ENCODE measurements around the gene MGMT.

MGMT gene

DNA sequence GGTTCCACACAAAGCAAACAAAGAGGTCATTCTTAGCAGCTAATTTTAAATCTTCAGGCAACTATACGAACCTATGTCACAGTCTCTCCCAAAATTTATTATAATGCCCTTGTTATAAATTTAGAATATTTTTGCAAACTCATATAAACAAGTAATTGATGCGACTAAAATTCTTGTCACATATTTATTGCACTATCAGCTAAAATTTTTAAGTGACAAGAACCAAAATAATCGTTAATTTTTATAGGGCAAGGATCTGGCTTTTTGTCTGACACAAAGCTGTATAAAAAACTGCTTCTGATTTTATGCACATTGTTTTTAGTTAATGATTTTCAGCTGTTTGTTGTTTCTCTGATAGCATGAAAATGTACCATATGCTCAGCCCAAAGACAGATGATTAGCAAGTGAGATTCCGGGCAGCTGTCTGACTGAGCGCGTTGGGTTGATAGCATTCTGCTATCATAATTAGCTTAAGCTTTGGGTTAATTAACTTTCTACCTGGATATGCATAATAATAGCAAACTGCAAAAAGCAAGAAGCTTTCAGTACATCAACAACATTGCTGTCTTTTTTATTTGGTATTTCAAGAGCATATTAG, 136.0 kb downstream of the MGMT start:
- DNase-seq = no peak

- DNase-seq = no peak
These were observed 137.4 kb downstream of the MGMT start for GRCh38 chr10:129604333-129605032.

GRCh38 chr10:129605266-129605985, 138.4 kb downstream of the MGMT start:
- DNase-seq = no peak

DNA sequence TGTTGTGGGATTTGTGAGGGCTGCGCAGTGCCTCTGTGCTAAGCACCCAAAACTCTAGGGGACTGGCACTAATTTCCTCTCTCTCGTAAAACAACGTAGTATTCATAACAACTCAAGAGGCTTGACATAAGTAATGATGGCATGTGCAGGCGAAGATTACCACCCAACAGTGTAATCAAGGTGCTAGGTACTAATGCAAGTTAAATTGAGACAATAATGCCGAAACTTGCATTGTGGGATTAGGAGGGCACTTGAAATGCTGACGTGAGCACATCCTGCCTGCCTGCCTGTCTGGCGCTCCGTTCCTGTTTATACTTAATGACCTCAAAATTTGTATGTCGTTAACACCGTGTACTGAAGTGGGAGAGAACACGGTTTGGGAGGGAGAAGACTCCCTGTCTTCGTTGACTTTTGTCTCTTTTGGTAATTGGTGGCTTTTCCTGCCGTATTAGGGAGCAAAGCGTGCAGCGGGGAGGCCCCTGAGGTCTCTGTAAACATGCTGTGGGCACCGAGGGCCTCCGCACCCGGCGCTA, 139.0 kb downstream of the MGMT start:
- DNase-seq = no peak

GRCh38 chr10:129607607-129608109, 140.6 kb downstream of the MGMT start:
- no peak for DNase-seq

- no peak for DNase-seq
These were observed 141.6 kb downstream of the MGMT start for GRCh38 chr10:129608653-129609052.

GRCh38 chr10:129609551-129609950, 142.5 kb downstream of the MGMT start:
- DNase-seq = no peak

GRCh38 chr10:129612481-129613109, 145.6 kb downstream of the MGMT start:
- DNase-seq = no peak

GRCh38 chr10:129613377-129613980, 146.4 kb downstream of the MGMT start:
- no peak for DNase-seq

GRCh38 chr10:129614341-129614740, 147.3 kb downstream of the MGMT start:
- DNase-seq = no peak

DNA sequence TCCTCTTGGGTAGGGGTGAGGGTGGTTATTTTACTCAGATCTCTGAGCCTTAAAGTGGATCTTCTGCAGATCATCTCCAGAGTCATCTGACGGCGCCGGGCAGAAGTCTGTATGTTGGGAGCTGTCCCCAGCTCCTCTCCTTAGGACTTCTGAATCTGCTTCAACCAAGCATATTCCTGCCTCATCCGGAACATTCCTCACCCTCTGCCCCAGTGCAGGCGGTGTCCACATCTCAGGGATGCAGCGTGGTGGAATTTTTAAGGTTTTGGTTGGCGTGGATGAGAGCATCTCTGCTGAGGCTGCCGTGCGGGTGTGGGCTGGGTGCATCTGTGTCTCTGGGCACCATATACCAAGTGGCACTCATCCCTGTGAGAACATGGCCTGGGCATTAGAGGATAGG, 148.3 kb downstream of the MGMT start:
- no peak for DNase-seq

DNA sequence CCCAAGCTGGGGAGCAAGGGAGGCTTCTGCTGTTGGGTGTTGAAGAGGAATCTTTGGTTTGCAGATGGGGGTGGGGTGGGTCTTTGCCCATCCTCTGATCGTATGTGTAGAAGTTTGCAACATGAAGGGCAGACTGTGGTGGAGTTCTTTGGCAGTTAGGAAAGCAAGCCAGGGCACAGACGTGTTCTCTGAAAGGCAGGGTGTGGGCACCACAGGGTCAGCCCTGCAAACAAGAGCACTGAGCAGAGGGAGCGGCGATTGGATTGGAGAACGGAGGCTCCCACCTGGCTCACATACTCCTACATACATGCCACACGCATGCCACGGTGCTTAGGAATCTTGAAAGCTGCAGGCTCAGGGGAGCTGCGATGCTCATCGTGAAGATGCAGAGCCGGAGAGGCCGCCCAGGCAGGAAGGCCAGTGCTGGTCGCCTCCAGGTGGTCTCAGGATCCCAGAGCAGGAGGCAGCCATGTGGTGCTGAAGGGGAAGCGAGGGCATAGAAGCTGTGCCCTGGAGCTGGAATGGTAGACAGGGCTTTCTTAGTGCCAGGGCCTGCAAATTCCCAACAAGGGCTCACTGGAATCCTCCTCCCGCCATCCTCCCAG, 149.0 kb downstream of the MGMT start:
- DNase-seq = no peak

DNA sequence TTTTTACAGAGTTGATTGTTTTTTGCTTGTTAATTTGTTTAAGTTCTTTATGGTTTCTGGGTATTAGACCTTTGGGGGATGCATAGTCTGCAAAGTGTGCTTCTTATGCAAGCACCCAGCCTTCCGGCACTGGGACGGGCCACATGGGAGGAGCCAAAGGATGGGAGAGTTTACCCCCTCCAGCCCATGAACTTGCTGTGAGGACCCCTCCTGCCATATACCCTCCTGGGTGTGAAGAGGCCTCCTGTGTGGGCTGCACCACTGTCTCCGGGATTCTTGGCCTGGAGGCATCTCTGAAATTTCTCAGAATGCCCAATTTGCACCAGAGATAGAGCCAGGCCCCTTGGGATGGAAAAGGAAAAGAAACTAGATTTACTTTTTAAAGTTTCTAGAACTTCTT, 150.7 kb downstream of the MGMT start:
- no peak for DNase-seq

GRCh38 chr10:129621062-129621461, 154.0 kb downstream of the MGMT start:
- no peak for DNase-seq

DNA sequence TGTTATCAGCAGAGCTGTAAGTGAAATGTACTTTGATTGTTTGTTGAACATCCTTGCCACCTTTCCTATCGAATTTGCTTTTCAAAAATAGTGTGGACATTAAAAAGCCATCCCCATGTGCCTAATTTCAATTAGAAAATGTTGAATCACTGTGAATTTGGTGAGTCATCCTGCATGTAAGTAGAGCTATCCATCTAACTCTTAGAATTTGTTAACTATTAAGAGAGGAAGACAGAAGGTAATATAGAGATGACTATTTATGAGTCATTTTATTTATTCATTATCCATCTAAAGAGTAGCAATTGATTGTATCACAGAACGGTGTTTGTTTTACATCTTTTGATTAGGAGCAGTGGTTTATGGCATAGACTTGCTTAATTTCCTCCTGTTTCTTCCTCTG, 154.7 kb downstream of the MGMT start:
- no peak for DNase-seq

GRCh38 chr10:129622291-129622690, 155.2 kb downstream of the MGMT start:
- DNase-seq = no peak

GRCh38 chr10:129622736-129623135, 155.7 kb downstream of the MGMT start:
- DNase-seq = no peak

DNA sequence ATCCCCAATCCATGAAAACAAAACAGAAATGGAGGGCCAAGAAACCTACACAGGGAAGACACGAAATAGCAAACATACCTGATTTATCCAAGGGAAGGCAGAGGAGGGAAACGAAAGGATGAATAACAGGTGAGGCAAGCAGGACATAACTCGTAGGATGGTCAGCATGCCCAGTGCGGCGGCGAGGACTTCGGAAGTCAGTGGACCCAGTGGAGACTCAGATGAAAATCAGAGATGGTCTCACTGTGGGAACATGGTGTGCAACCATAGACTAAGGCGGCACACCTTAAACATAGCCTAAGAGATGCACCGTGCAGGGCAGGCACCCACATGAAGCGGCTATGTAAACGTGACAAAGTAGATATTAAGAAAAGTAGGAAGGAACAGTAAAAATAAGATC, 157.5 kb downstream of the MGMT start:
- no peak for DNase-seq

DNA sequence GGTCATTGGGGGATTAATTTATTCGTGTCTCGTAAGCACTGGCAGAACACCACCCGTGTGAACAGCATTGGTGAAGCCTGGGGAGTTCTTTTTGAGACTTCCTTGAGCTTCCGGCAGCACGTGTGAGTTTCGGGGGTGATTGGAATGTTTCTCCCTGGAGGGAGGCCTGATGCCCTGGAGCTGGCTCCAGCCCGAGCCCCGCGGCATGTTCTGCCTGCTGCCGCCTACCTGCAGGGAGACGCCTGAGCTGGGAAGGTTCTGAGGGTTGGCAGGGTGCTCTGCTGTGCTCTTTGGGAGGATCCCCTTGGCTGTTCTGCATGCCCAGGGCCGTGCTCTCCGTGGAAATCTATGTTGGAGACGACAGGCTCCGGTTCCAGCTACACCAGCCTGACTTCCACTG, 159.3 kb downstream of the MGMT start:
- DNase-seq = no peak

DNA sequence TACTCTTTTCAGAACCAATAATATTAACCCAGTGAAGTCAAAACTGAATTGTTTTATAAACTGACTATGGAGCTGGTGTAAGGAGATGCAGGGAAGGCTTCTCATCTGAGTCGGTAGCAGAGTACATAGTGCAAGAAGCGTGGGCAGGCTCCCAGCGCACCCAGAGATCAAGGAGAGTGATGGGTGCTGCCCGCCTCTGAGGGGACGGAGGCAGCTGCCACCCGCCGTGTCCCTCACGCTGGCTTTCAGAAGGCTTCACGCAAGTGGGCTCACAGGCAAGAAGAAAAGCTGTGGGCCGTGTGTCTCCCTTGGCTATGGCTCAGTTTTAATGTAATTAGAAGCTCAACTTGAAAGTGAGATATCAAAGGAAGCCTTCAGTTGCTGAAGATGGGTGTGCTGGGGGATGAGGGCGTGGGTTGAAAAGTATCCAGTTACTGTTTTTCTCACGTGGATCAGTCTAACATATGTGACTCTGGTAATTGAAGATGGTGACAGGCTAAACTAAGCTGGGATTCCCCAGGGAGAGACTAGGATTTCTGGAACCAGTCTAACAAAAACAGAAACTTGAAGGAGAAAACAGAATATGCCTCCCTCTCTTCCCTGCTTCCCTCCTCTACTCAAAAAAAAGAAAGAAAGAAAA, 159.9 kb downstream of the MGMT start:
- DNase-seq = no peak

DNA sequence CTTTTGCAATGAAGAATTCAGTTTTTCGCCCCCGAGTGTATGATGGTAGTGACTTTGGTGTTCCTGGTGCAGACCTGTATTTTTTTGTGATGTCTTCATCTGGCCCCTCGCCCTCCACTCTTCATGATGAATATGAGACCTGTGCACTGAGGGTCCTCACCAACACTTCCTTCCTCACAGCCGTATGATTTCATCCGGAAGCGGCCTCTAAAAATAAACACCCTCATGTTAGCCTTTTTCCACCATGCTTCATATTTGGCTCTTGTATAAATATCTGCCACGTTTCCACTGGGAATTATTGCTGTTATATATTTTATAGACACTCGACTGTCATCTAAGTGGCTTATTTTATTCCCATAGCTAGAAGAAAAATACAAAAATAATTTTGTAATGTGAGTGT, 160.4 kb downstream of the MGMT start:
- no peak for DNase-seq

DNA sequence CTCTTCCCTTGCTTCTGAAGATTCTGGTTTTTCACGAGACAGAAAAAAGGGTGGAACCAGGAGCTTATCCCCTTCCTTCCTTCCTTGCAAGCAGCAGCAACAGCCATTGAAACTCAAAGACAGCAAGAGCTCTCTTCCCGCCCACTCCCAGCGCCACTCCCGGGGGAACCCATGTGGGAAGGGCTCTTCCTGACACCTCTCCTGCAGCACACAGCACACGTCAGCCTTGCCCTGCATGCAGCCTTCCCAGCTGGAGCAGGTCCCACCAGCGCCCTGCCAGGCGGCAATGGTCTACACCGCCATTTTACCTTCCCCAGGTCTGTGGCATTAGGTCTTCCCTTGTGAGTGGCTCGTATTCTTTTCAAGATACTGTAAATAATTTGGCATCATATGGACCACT, 161.8 kb downstream of the MGMT start:
- no peak for DNase-seq

All from suppressor macrophage treated with lipopolysaccharide for 4 hours (primary cell).